ENCODE measurements around the gene BCAS4.
A peak's percentile ranks its signal among the peaks of the same experiment; 100 is the strongest.

BCAS4 gene

GRCh38 chr20:50904067-50904570, 109.3 kb downstream of the BCAS4 start:
- DNase-seq (ENCODE audit: low read depth in 2 of 2), result no peak
- no peak overlapping the region for H3K4me3 ChIP-seq (replicated peaks in 1 of 2; ENCODE audit: low read depth in 2 of 2, low read length in 2 of 2)
- TF ChIP-seq, protein P1, sequence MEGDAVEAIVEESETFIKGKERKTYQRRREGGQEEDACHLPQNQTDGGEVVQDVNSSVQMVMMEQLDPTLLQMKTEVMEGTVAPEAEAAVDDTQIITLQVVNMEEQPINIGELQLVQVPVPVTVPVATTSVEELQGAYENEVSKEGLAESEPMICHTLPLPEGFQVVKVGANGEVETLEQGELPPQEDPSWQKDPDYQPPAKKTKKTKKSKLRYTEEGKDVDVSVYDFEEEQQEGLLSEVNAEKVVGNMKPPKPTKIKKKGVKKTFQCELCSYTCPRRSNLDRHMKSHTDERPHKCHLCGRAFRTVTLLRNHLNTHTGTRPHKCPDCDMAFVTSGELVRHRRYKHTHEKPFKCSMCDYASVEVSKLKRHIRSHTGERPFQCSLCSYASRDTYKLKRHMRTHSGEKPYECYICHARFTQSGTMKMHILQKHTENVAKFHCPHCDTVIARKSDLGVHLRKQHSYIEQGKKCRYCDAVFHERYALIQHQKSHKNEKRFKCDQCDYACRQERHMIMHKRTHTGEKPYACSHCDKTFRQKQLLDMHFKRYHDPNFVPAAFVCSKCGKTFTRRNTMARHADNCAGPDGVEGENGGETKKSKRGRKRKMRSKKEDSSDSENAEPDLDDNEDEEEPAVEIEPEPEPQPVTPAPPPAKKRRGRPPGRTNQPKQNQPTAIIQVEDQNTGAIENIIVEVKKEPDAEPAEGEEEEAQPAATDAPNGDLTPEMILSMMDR (IDR thresholded peaks at IDR 0.05; ENCODE audit: low read depth, low read length), result no peak

DNA sequence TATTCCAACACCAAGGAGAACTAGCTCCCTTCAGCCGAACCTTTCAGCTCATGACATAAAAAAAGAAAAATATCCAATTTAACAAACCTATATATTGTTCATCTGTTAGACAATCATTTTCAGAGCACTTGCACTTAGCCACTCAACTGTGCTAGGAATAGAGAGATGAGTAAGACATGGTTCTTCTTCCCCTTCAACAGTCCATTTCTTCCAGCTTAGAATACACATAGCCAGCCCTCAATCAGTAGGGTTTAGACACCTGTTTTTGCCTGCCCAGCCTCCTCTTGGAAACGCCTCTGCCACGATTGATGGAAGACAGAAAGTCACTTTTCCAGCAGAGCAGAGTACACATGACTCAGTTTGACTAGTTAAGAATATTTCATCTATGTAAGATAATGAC, 114.6 kb downstream of the BCAS4 start:
- no peak overlapping the region for H3K4me3 ChIP-seq (replicated peaks in 1 of 2; ENCODE audit: low read depth in 2 of 2, low read length in 2 of 2)
- TF ChIP-seq, protein P1 (IDR thresholded peaks at IDR 0.05; ENCODE audit: low read depth, low read length), result no peak
- DNase-seq (ENCODE audit: low read depth in 2 of 2), result no peak

DNA sequence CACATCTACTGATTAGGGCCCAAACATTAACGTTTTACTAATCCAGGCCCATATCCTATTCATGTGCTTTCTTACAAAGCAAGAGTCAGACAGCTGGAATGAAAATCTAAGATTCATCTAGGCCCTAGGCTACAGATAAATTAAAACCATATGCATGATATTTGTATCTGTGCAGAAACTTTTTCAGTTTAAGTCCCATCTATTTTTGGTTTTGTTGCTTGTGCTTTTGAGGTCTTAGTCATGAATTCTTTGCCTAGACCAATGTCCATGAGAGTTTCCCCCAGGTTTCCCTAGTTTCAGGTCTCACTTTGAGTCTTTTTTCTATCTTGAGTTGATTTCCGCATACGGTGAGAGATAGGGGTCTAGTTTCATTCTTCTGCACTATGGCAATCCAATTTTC, 116.2 kb downstream of the BCAS4 start:
- TF ChIP-seq, protein P1 (IDR thresholded peaks at IDR 0.05; ENCODE audit: low read depth, low read length), result no peak
- peak in 1 of 2 donors; percentile 40 for DNase-seq (ENCODE audit: low read depth in 2 of 2)
- no peak overlapping the region for H3K4me3 ChIP-seq (replicated peaks in 1 of 2; ENCODE audit: low read depth in 2 of 2, low read length in 2 of 2)

GRCh38 chr20:50911716-50912115, 116.9 kb downstream of the BCAS4 start:
- TF ChIP-seq, protein P1 (IDR thresholded peaks at IDR 0.05; ENCODE audit: low read depth, low read length), result no peak
- no peak for DNase-seq (ENCODE audit: low read depth in 2 of 2)
- no peak overlapping the region for H3K4me3 ChIP-seq (replicated peaks in 1 of 2; ENCODE audit: low read depth in 2 of 2, low read length in 2 of 2)

GRCh38 chr20:50913690-50914375, 119.0 kb downstream of the BCAS4 start:
- TF ChIP-seq, protein P1 (IDR thresholded peaks at IDR 0.05; ENCODE audit: low read depth, low read length), result no peak
- peak; percentile 62 to 84 for DNase-seq (ENCODE audit: low read depth in 2 of 2)
- H3K4me3 ChIP-seq (replicated peaks in 1 of 2; ENCODE audit: low read depth in 2 of 2, low read length in 2 of 2), result no peak overlapping the region

- H3K4me3 ChIP-seq (replicated peaks in 1 of 2; ENCODE audit: low read depth in 2 of 2, low read length in 2 of 2), result no peak overlapping the region
- TF ChIP-seq, protein P1 (IDR thresholded peaks at IDR 0.05; ENCODE audit: low read depth, low read length), result no peak
- DNase-seq (ENCODE audit: low read depth in 2 of 2), result peak; percentile 58 to 72
These were observed 120.6 kb downstream of the BCAS4 start for GRCh38 chr20:50915424-50915823.
